Measurements from ENCODE around the gene AAGAB.
"Not testable (repeated sequence)": the region's sequence is repeated elsewhere in the genome, so short reads cannot be mapped to it uniquely, and the experiment has no call there.

AAGAB gene, protein sequence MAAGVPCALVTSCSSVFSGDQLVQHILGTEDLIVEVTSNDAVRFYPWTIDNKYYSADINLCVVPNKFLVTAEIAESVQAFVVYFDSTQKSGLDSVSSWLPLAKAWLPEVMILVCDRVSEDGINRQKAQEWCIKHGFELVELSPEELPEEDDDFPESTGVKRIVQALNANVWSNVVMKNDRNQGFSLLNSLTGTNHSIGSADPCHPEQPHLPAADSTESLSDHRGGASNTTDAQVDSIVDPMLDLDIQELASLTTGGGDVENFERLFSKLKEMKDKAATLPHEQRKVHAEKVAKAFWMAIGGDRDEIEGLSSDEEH

DNA sequence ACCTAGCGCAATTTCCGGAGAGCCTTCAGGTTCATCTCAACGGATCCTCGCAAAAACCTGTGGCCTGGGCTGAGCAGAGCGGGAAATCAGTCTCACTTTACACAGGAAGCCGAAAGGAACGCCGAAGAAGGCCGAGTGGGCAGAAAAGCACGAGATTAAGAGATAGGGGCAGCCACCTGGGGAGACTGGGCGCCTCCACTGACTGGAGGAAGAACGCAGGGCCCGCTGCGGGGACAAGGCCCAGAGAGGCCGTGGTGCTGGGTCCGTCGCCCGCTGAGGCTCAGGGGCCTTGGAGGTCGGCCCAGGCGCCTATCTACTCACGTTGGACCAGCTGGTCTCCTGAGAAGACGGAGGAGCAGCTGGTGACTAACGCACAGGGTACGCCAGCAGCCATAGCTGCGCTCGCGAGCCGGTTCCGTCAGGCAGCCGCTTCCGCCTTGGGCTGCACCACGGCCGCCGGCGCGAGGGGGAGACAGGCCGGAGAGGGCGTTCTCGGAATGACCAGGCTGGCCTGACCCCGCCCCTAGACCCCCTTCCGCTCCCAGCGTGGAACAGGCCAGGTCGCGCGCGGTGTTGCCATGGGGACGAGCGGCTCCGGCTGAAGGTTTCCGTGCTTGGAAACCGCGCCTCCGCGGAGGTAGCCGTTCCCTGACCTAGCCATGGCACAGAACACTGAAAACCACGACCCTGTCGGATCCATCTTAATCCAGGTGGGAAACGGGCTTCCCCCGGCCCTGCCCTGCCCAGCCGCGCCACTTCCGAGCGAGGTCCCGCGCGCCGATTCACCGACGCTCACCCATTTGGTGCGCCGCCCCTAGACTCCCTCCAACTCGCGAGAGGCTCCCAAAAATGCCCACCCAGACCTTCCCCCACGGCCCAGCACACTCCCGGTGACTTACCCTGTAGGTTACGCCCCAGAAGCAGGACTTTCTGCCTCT is at the start of gene AAGAB, which contains the start of gene IQCH:
Gene AAGAB (minus strand): TSS at position 424 of the 938 bp plus-strand sequence. CDS start 30 bp downstream, at position 394.
Gene IQCH (plus strand): TSS at position 549 of the 938 bp plus-strand sequence. CDS start 111 bp downstream, at position 660.
- peak; percentile 95 to 98 for DNase-seq (ENCODE audit: low read depth in 2 of 2)

DNA sequence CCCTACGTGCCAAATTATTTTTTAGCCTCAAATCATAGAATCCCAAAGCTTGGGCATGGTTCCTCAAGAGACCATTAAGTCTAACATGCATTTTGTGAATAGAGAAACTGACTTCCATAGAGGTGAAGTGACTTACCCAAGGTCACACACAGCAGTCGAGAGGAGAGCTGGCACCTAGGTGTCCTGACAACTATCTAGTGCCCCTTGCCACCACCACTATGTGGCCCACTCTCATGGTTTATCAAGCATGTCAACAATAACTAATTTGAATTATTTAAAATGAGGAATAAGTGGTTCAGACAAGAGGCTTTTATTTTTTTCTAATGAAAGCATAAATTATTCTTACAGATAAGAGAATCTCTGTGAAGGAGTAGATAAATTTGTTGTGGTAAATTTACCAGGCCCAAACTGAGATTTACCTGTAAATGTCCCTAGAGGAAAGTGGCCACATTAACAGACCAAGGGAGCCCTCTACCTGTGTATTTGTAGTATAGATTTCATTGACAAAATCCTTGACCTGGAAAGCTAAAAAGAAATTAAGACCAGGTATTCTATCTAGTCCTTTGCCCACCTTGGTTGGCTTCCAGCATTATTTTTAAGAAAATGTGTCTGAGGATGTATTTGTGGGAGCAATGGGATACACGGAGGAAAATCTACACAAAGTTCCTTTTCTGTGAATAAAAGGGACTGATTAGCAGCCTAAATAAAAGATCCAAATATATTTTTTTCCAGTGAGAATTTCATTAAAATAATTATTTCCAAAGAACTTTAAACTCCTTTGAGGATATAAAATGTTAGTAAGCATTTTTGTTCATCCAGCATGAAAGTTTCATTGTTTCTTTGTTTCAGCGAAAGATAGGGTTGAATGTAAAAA is 49.3 kb upstream of the AAGAB start:
- DNase-seq (ENCODE audit: low read depth in 2 of 2): no peak

DNA sequence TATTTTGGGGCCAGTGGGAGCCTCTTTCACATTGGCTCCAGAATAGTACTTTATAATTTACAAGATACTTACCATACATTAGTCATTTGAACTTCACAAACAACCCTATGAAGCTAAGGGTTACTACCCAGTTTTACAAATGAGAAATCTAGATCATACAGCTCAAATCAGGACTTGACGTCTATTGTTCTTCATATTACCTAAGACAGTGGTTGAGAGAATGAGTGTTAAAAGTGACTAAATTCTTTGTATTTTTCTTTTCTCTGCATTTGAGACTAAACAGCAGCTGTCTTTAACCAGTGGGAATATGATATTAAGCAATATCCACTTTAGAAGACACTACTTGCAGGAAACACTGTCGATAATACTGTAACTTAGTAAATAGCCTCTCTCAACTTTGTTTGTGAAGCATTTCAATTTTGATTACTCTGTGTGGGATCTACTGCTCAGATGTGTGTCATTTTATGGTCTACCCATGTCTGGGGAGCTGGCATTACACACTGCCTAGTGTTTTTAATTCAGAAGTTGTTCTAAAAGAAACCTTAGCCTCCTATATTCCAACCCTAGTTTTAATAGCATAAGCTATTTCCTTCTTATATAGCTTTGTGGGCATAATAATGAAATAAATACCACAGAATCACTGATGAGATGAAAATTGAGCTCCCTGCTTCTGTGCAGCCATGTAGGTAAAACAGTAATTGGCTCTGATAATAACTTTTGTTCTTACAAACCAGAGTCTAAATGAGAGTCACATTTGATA is 46.0 kb upstream of the AAGAB start:
- DNase-seq (ENCODE audit: low read depth in 2 of 2): no peak

DNA sequence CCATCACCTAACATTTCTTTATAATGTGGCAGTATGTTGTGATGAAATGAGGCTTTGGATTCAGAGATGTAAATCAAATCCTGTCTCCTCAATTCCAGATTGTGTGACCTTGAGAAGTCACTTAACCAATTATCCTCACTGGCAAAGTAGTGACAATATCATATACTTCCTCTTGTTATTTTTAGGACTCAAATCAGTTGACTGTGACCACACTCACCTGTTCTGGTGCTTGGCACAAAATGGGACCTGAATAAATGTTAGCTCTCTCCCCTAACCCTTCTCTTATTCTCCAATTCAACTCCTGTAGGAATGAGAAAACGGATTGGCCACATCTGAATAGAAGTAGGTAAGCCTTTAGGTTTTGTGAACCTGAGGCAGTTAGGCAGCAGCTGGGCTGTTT is 42.2 kb upstream of the AAGAB start:
- DNase-seq (ENCODE audit: low read depth in 2 of 2): no peak

DNA sequence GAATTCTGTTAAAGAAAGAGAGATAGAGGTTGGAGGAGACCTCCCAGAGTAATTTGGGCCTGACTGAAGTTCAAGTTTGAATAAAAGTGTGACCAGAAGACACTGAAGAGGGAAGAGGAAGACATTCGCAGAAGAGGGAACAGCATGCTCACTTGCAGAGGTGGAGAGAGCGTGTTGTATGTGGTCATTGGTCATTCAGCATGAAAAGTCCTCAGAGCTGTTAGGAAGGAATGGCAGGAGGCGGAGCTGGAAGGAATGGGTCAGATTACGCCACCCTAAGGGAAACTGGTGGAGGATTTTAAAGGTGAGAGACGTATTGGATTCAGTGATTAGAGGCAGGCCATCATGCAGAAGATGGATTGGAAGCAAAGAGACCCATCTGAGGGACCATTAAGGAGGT is 41.7 kb upstream of the AAGAB start:
- DNase-seq (ENCODE audit: low read depth in 2 of 2): no peak

DNA sequence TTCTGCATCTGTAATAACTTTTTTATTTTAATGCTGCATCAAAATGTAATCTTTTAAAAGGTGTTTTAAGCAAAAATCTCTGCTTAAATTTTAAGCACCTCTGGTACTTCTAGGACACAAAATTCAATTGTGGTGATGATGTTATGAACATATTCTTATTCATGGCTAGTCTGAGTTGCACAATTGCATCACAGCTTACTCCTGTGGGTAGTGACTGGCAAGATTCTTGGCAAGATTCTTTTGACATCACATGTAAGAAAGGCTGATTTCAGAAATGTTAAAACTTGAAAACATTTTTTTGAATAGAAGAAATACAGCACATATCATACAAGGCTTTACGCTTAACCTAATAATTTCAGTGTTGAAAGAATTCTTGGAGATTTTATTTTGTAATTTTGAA is 35.9 kb upstream of the AAGAB start:
- no peak for DNase-seq (ENCODE audit: low read depth in 2 of 2)

DNA sequence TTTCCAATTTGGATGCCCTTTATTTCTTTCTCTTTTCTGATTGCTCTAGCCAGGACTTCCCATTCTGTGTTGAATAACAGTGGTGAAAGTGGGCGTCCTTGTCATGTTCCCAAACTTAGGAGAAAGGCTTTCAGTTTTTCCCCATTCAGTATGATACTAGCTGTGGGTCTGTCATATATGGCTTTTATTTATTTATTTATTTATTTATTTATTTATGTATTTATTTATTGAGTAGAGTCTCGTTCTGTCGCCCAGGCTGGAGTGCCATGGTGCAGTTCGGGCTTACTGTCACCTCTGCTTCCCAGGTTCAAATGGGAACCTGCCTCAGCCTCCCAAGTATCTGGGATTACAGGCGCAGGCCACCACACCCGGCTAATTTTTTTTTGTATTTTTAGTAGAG is 31.9 kb upstream of the AAGAB start:
- not testable (repeated sequence) for DNase-seq (ENCODE audit: low read depth in 2 of 2)

DNA sequence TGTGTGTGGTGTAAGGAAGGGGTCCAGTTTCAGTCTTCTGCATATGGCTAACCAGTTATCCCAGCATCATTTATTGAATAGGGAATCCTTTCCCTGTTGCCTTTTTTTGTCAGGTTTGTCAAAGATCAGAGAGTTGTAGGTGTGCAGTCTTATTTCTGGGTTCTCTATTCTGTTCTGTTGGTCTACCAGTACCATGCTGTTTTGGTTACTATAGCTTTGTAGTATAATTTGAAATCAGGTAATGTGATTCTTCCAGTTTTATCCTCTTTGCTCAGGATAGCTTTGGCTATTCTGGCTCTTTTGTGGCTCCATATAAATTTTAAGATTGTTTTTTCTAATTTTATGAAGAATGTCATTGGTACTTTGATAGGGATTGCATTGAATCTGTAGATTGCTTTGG is 31.2 kb upstream of the AAGAB start:
- not testable (repeated sequence) for DNase-seq (ENCODE audit: low read depth in 2 of 2)

DNA sequence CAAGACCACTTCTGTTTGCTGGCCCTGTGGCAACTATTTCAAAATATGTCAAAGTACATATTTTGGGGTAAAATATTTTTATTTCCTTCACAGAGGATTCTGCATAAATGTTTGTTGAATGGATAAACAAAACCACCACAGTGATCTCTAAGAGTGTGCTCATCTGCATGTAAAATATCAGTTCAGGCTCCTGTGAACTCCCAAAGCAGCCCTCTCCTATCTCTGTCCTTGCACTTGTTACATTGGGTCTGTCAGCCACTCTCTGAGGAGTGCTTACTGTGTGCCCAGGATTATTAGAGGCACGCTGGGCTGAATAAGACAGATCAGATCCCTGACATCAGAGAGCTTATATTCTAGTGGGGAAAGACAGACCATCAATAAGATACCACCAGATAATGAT is 27.3 kb upstream of the AAGAB start:
- DNase-seq (ENCODE audit: low read depth in 2 of 2): no peak

DNA sequence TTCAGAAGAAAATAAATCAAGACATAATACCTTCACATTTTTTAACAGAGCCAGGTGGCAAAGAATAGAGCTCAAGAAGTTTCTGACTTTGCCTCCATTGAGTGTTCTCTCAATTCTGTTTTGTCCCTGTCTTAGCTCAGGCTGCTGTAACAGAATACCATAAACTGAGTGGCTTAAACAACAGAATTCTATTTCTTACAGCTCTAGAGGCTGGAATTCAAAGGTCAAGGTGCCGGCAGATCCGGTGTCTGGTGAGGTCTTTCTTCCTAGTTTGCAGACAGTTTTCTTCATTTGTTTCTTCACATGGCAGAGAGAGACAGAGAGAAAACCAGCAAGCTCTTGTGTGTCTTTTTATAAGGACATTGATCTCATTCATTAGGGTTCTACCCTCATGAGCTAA is 25.8 kb upstream of the AAGAB start:
- DNase-seq (ENCODE audit: low read depth in 2 of 2): no peak

DNA sequence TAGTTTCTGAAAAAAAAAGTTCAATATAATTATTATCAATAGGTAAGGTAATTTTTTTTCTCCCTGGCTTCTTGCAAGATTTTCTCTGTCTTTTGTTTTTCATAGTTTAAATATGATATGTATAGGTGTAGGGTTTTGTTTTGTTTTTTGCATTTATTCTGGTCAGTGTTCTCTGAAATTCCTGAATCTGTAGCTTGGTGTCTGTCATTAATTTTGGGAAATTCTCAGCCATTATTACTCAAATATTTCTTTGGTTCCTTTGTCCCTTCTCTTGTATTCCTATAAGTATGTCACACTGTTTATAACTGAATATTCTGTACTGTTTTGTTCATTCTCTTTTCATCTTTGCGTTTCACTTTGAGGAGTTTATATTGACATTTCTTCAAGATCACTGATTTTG is 22.2 kb upstream of the AAGAB start:
- no peak for DNase-seq (ENCODE audit: low read depth in 2 of 2)

DNA sequence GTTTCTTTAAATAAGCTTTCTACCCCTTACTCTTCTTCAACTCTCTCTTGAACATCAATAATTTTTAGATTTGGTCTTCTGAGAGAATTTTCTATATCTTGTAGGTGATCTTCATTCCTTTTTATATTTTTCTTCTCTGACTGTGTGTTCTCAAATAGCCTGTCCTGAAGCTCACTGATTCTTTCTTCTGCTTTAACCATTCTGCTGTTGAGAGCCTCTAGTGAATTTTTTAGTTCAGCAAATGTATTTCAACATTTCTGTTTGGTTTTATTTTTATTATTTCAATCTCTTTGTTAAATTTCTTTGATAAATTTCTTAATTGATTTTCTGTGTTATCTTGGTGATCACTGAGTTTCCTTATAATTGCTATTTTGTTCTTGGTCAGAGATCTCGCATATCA is 19.8 kb upstream of the AAGAB start:
- no peak for DNase-seq (ENCODE audit: low read depth in 2 of 2)

DNA sequence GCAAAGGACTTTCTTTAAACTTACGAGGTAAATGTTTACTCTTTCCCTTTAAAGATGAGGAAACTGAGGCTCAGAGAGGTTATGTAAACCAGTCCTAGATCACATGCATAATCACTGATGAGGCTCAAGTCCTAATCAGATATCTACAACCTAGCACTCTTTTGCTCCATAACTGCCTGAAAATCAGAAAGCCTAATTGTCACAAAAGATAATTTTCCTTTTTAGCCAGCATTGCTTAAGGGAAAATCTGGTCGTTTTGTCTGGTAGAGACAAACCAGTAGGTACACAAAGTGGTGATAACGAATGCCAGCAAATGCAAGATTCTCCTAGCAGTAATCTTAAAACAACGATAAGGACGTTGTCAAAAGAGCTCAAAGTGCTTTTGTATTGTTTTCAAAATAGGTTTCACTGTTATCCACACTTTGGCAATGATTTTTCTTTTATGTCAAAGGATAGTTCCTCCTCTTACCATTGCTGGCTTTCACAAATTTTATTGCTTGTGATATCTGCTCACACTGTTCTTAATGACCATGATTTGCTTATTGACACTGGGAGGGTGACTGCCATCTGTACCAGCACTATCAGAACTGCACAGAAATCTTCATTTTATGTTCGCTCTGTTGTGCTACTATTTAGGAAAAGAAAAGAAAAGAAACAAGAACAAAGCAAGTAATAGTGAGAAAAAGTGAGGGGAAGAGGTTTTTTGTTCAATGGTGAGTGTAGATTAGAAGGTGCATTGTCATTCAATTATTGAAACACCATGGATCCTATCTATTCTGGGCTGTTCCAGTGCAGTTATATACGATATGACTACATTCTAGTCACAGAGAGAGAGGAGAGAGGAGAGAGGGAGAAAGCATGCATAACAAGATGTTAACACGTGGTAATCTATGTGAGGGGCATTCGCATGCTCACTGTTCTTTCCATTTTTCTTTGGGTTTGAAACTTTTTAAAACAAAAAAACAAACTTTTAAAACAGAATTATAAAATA is 13.8 kb upstream of the AAGAB start:
- no peak for DNase-seq (ENCODE audit: low read depth in 2 of 2)

DNA sequence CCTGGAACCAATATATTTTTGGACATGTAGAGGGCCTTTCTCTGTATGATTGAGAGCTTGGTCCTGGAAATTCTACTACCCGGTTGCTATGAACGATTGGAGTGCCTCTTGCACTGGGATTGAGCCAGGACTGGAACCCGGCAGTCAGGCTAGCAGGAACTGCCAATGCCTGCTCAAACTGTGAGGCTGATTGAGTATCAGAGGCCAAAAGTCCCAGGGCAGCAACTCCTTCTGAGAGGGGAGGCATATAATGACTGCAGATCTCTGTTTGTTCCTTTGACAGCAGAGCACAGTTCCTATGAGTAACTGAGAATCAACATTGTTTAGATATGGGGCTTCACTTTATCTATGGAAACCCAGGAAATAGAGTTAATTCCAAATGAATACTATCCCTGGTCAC is 13.0 kb upstream of the AAGAB start:
- DNase-seq (ENCODE audit: low read depth in 2 of 2): no peak

DNA sequence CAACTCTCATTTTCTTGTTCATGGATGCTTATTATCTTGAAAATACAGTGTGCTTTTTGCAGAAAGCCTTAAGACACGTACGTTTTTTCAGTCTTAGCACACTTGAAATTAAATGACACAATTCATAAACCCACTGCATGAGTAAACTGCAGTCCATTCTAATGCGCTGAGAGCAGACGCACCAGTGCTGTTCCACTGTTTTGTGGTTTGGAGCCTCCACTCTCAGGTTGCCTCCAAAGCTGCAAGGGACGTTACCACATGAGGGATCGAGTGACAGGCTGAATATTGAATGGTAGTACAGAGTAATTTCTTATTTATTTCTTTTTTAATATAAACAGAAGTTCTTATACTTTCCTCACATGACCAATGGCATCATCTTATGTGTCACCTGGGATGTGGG is 12.4 kb upstream of the AAGAB start:
- no peak for DNase-seq (ENCODE audit: low read depth in 2 of 2)

DNA sequence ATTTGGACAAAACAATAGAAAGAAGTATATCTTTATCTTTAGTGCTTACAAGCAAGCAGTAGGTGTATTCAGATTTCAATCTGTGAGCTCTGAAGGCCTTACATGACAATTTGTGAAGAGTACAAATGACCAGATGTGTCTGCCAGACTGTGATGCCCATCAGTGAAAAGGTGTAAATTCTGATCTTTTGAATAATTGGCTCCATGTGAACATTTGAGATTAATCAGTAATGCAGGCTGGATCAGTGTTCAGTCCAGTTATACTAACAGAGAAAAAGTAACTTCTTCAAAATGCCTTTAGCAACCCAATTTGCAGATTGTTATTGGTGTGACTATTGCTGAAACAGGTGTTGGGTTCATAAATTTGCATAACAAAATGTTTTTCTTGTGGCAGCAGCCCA is 5.3 kb upstream of the AAGAB start:
- no peak for DNase-seq (ENCODE audit: low read depth in 2 of 2)

DNA sequence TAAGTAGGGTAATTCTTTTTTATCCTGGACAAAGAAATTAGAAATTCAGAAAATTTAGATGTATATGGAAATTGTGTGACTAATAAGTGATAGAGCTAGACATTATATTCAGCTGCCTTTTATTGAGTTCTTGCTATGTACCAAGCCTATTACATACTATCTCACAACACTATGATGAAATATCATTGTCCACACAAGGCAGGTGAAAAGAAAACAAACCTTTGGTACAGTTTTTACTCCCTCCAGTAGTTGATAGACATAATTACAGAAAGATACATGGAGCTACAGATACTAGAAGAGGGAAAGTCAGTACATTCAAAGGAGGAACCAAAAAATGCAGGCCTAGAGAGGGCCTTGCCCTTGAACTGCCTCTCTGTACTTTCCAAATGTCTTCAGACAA is 4.9 kb upstream of the AAGAB start:
- no peak for DNase-seq (ENCODE audit: low read depth in 2 of 2)

DNA sequence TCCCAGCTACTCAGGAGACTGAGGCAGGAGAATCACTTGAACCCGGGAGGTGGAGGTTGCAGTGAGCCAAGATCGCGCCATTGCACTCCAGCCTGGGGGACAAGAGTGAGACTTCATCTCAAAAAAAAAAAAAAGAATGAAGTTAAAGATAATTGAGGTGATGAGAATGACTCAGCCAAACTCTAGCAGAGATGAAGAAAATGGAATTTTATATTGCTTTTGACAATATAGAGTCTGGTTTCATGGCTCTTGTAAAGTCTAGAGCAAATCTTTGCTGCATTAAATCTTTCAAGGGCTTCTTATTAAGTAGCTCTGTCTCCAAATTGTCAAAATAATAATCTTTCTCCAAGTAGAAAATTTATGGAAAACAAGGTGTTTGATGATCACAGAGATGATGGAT is 4.0 kb upstream of the AAGAB start:
- DNase-seq (ENCODE audit: low read depth in 2 of 2): not testable (repeated sequence)

DNA sequence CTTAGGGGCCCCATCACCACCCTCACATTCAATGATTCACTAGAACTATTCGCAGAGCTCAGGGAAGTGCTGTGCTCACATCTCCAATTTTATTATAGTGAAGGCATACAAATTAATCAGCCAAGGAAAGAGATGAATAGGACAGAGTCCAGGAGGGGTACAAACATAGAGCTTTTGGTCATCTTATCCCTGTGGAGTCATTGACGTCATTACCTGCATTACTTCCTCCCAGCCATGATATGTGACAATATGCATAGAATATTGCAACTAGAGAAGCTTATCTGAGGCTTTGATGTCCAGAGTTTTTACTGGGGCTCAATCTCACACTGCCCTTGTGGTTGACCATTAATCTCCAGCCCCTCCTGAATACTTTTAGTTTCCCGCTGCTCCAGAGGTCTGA is 1.6 kb upstream of the AAGAB start:
- no peak for DNase-seq (ENCODE audit: low read depth in 2 of 2)

All from stimulated activated CD8-positive, alpha-beta memory T cell treated with anti-CD3 and anti-CD28 coated beads, Interleukin-15, amount 100 ng/mL, for 4 hours (primary cell).